Esophagus (tissue), 2 donors: ENCODE results near the gene RPS16. TPM values are rescaled to one million over a fixed set of nuclear protein-coding genes. Genes with fewer than 3 reads are reported as not detected.

ENCODE experiments used
- polyA plus RNA-seq, 2 donors: library from polyadenylated mRNA; stranded (reverse); fragments of 200-250 nt; gene quantifications; one replicate each; pipeline ENCODE4 v1.2.3, GENCODE V29; 2013
- donor health status: healthy with polysubstance abuse.
- donor health status: Bipolar disorder and iron deficiency.

The RPS16 gene
- polyA plus RNA-seq, 2 donors: 1,628 to 3,096 TPM

Other genes starting within 250 kb of the RPS16 start
- 100 to 1,000 TPM; 296 to 510 TPM for gene NCCRP1, start 239.0 kb downstream of the RPS16 start, polyA plus RNA-seq
- under 1 TPM in 1 of 2 donors, not detected in 1; 0.22 TPM for gene SYCN, start 231.7 kb downstream of the RPS16 start, polyA plus RNA-seq
- not detected for gene IFNL3, start 190.9 kb downstream of the RPS16 start, polyA plus RNA-seq
- gene IFNL4, start 187.1 kb downstream of the RPS16 start, polyA plus RNA-seq: not detected
- not detected for gene IFNL2, start 167.6 kb downstream of the RPS16 start, polyA plus RNA-seq
- not detected for gene IFNL1, start 139.5 kb downstream of the RPS16 start, polyA plus RNA-seq
- under 1 TPM; 0.53 to 0.65 TPM for gene LRFN1, start 115.1 kb downstream of the RPS16 start, polyA plus RNA-seq
- 10 to 100 TPM; 11.5 to 13.3 TPM for gene GMFG, start 99.9 kb downstream of the RPS16 start, polyA plus RNA-seq
- gene SAMD4B, start 93.5 kb downstream of the RPS16 start, polyA plus RNA-seq: 100 to 1,000 TPM in 1 of 2 donors, 10 to 100 TPM in 1; 78.7 to 140 TPM
- gene PAF1, start 44.8 kb downstream of the RPS16 start, polyA plus RNA-seq: 10 to 100 TPM; 41.8 to 43.0 TPM
- gene MED29, start 44.6 kb downstream of the RPS16 start, polyA plus RNA-seq: 10 to 100 TPM; 15.6 to 22.7 TPM
- gene ZFP36, start 29.1 kb downstream of the RPS16 start, polyA plus RNA-seq: 100 to 1,000 TPM; 249 to 382 TPM
- gene PLEKHG2, start 23.3 kb downstream of the RPS16 start, polyA plus RNA-seq: 1 to 10 TPM; 3.8 to 9.2 TPM
- gene SUPT5H, start 9.6 kb upstream of the RPS16 start, polyA plus RNA-seq: 10 to 100 TPM; 51.5 to 90.2 TPM
- 10 to 100 TPM; 42.3 to 42.4 TPM for gene TIMM50, start 44.9 kb upstream of the RPS16 start, polyA plus RNA-seq
- under 1 TPM in 1 of 2 donors, not detected in 1; 0.04 TPM for gene DLL3, start 63.0 kb upstream of the RPS16 start, polyA plus RNA-seq
- not detected for gene SELENOV, start 79.2 kb upstream of the RPS16 start, polyA plus RNA-seq
- gene EID2B, start 96.9 kb upstream of the RPS16 start, polyA plus RNA-seq: under 1 TPM; 0.57 to 0.80 TPM
- gene EID2, start 104.2 kb upstream of the RPS16 start, polyA plus RNA-seq: 10 to 100 TPM; 11.6 to 16.7 TPM
- gene LGALS13, start 166.6 kb upstream of the RPS16 start, polyA plus RNA-seq: not detected
- gene LGALS16, start 220.0 kb upstream of the RPS16 start, polyA plus RNA-seq: not detected